Measurements from ENCODE around the gene KCNN3. TPM values are rescaled to one million over a fixed set of nuclear protein-coding genes. Genes with fewer than 3 reads are reported as not detected.

The KCNN3 gene
- polyA plus RNA-seq, 1 donor from 2014 or later, result 2.2 TPM

GRCh38 chr1:154802982-154803920 lies 66.8 kb downstream of the KCNN3 start:
- H3K9ac ChIP-seq (ENCODE audit: low read length), result no peak overlapping the region
- H3K9me3 ChIP-seq (ENCODE audit: low read length), result no peaks in the 10 kb centered on the region

GRCh38 chr1:154802336-154802969 lies 67.6 kb downstream of the KCNN3 start:
- H3K27ac ChIP-seq (ENCODE audit: low read length), result no peak overlapping the region
- no peaks in the 10 kb centered on the region for H3K27me3 ChIP-seq (ENCODE audit: insufficient read depth, low read depth, low read length)
- H3K4me2 ChIP-seq (ENCODE audit: low read length), result no peak overlapping the region
- no peaks in the 10 kb centered on the region for H3K79me2 ChIP-seq (replicated peaks; ENCODE audit: insufficient read depth, low read length)
- H2AFZ ChIP-seq (ENCODE audit: low read depth, low read length), result no peak overlapping the region
- H3K4me3 ChIP-seq (ENCODE audit: low read length), result no peak overlapping the region
- no peak for TF ChIP-seq EZH2 (IDR thresholded peaks at IDR 0.05; ENCODE audit: borderline replicate concordance, insufficient read depth, low read length, poor library complexity, severe bottlenecking)
- no peaks in the 10 kb centered on the region for H3K9me2 ChIP-seq (ENCODE audit: insufficient read depth, low read length)
- no peaks in the 10 kb centered on the region for H4K20me1 ChIP-seq (ENCODE audit: insufficient read depth)
- H3F3A ChIP-seq (ENCODE audit: insufficient read depth, low read length, poor library complexity, severe bottlenecking), result no peaks in the 10 kb centered on the region
- H3K36me3 ChIP-seq (ENCODE audit: insufficient read depth, low read length), result no peaks in the 10 kb centered on the region
- no peak overlapping the region for H3K9ac ChIP-seq (ENCODE audit: low read length)
- no peaks in the 10 kb centered on the region for H3K9me3 ChIP-seq (ENCODE audit: low read length)

More at GRCh38 chr1:154802982-154803920, 66.8 kb downstream of the KCNN3 start:
- H3K4me2 ChIP-seq (ENCODE audit: low read length), result no peak overlapping the region
- TF ChIP-seq POLR2AphosphoS5 (IDR thresholded peaks at IDR 0.05), result no peak
- no peaks in the 10 kb centered on the region for H3F3A ChIP-seq (ENCODE audit: insufficient read depth, low read length, poor library complexity, severe bottlenecking)
- H3K36me3 ChIP-seq (ENCODE audit: insufficient read depth, low read length), result no peaks in the 10 kb centered on the region
- H2AFZ ChIP-seq (ENCODE audit: low read depth, low read length), result no peak overlapping the region
- H3K27ac ChIP-seq (ENCODE audit: low read length), result no peak overlapping the region
- no peaks in the 10 kb centered on the region for H3K27me3 ChIP-seq (ENCODE audit: insufficient read depth, low read depth, low read length)
- no peaks in the 10 kb centered on the region for H4K20me1 ChIP-seq (ENCODE audit: insufficient read depth)
- H3K4me3 ChIP-seq (ENCODE audit: low read length), result no peak overlapping the region
- H3K79me2 ChIP-seq (replicated peaks; ENCODE audit: insufficient read depth, low read length), result no peaks in the 10 kb centered on the region
- H3K9me2 ChIP-seq (ENCODE audit: insufficient read depth, low read length), result no peaks in the 10 kb centered on the region

- Histone ChIP-seq H3K9me3 (ENCODE audit: low read length) (no peaks in the 10 kb centered on the region), H3K27me3 (ENCODE audit: insufficient read depth, low read depth, low read length) (no peaks in the 10 kb centered on the region), H3K9ac (ENCODE audit: low read length) (no peak overlapping the region), H3K27ac (ENCODE audit: low read length) (peak overlapping the region; percentile 34), H3K9me2 (ENCODE audit: insufficient read depth, low read length) (no peaks in the 10 kb centered on the region), H3K4me3 (ENCODE audit: low read length) (no peak overlapping the region), H2AFZ (ENCODE audit: low read depth, low read length) (no peak overlapping the region), H3K36me3 (ENCODE audit: insufficient read depth, low read length) (no peaks in the 10 kb centered on the region), H4K20me1 (ENCODE audit: insufficient read depth) (no peaks in the 10 kb centered on the region), H3F3A (ENCODE audit: insufficient read depth, low read length, poor library complexity, severe bottlenecking) (no peaks in the 10 kb centered on the region), H3K79me2 (replicated peaks; ENCODE audit: insufficient read depth, low read length) (no peaks in the 10 kb centered on the region), H3K4me2 (ENCODE audit: low read length) (no peak overlapping the region)
- TF ChIP-seq CTCF (IDR thresholded peaks at IDR 0.05; ENCODE audit: poor library complexity, severe bottlenecking) (no peak), EZH2 (IDR thresholded peaks at IDR 0.05; ENCODE audit: borderline replicate concordance, insufficient read depth, low read length, poor library complexity, severe bottlenecking) (no peak)
Observed at GRCh38 chr1:154801234-154802011, 68.7 kb downstream of the KCNN3 start.

GRCh38 chr1:154799188-154799587 lies 70.9 kb downstream of the KCNN3 start:
- Histone ChIP-seq H3K4me3 (ENCODE audit: low read length) (no peak overlapping the region), H3F3A (ENCODE audit: insufficient read depth, low read length, poor library complexity, severe bottlenecking) (no peaks in the 10 kb centered on the region), H3K9me3 (ENCODE audit: low read length) (no peaks in the 10 kb centered on the region), H4K20me1 (ENCODE audit: insufficient read depth) (no peaks in the 10 kb centered on the region), H3K27me3 (ENCODE audit: insufficient read depth, low read depth, low read length) (no peaks in the 10 kb centered on the region), H3K27ac (ENCODE audit: low read length) (no peak overlapping the region), H3K4me2 (ENCODE audit: low read length) (no peak overlapping the region), H3K9me2 (ENCODE audit: insufficient read depth, low read length) (no peaks in the 10 kb centered on the region), H2AFZ (ENCODE audit: low read depth, low read length) (no peak overlapping the region), H3K36me3 (ENCODE audit: insufficient read depth, low read length) (no peaks in the 10 kb centered on the region), H3K9ac (ENCODE audit: low read length) (no peak overlapping the region), H3K79me2 (replicated peaks; ENCODE audit: insufficient read depth, low read length) (no peaks in the 10 kb centered on the region)
- TF ChIP-seq POLR2AphosphoS5 (IDR thresholded peaks at IDR 0.05), result no peak
- TF ChIP-seq MXI1 (conservative IDR thresholded peaks at IDR 0.05; ENCODE audit: poor library complexity, severe bottlenecking), result no peak
- no peak for TF ChIP-seq EP300 (conservative IDR thresholded peaks at IDR 0.05; ENCODE audit: poor library complexity, severe bottlenecking)
- TF ChIP-seq REST (IDR thresholded peaks at IDR 0.05; ENCODE audit: borderline replicate concordance), result no peak
- no peak for TF ChIP-seq CTCF (IDR thresholded peaks at IDR 0.05; ENCODE audit: poor library complexity, severe bottlenecking)
